ENCODE data around the gene TEPSIN.

GRCh38 chr17:81249223-81250040 lies 10.6 kb upstream of the TEPSIN start:
- TF ChIP-seq CTCF (IDR thresholded peaks at IDR 0.05; ENCODE audit: low read length) (no peak), EZH2 (optimal IDR thresholded peaks at IDR 0.05; ENCODE audit: low read depth, low read length) (no peak)
